ENCODE measurements around the gene MYBPC2. TPM values are rescaled to one million over a fixed set of nuclear protein-coding genes. Genes with fewer than 3 reads are reported as not detected.

Gene MYBPC2
- total RNA-seq, 4 donors from 2014 or later = 0.13 TPM; not detected in 3

DNA sequence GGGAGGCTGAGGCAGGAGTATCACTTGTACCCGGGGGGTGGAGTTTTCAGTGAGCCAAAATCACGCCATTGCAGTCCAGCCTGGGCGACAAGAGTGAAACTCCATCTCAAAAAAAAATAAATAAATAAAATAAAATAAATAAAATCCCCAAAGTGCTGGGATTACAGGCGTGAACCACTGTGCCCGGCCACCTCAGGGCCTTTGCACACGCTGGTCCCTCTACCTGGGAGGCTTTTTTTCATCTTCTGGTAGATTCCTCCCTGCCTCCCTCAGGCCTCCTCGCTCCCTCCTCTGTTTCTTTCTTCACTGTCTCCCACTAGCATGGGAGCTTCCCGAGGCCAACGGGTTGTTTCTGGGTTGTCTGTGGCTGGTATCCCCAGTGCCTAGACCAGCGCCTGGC, 15.1 kb downstream of the MYBPC2 start:
- H3K4me3 ChIP-seq (replicated peaks in 1 of 3) = no peak overlapping the region
- H3K9me3 ChIP-seq = no peaks in the 10 kb centered on the region
- TF ChIP-seq CTCF (IDR thresholded peaks at IDR 0.05) (no peak), POLR2A (IDR thresholded peaks at IDR 0.05) (no peak)
- H3K4me1 ChIP-seq = no peaks in the 10 kb centered on the region
- no peak overlapping the region for H3K27ac ChIP-seq
- no peaks in the 10 kb centered on the region for H3K27me3 ChIP-seq
- intact Hi-C loops (cut with DNase I) = no loop called here
- H3K36me3 ChIP-seq = no peaks in the 10 kb centered on the region
- 94 to 97% methylated on average over 10 of the region's 10 CpGs for WGBS, 2 donors
- DNase-seq = no peak

DNA sequence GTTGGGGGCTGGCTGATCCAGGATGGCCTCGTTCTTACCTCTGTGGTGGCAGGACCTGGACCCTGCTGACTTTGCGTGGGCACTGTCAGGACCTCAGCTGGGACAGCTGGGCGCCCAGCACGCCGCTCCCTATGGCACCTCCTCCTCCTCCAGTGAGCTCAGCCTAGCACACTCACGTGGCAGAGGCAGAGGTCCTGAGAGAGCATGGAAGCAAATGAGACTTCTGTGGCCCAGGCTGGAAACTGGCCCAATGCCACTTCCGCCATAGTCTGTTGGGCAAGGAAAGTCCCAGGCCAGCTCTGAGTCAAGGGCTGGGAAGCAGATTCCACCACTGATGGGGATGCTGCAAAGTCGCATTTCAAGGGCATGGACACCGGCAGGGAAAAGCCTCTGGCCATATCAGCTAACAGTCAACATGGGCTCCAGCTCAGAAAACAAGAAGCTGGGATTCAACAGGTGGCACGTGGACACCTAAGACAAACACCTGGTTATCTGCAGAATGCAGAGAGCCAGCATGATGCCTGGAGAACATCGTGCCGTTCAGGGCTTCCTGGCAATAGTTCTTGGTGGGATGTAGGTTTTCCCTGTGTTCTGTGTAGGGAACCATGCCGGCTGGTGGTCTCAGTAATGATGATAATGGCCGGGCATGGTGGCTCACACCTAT, 16.7 kb downstream of the MYBPC2 start:
- 70 to 84% methylated on average over 13 to 14 of the region's 14 CpGs for WGBS, 2 donors
- TF ChIP-seq POLR2A (IDR thresholded peaks at IDR 0.05) = no peak
- TF ChIP-seq CTCF (IDR thresholded peaks at IDR 0.05) = no peak
- H3K9me3 ChIP-seq = no peaks in the 10 kb centered on the region

DNA sequence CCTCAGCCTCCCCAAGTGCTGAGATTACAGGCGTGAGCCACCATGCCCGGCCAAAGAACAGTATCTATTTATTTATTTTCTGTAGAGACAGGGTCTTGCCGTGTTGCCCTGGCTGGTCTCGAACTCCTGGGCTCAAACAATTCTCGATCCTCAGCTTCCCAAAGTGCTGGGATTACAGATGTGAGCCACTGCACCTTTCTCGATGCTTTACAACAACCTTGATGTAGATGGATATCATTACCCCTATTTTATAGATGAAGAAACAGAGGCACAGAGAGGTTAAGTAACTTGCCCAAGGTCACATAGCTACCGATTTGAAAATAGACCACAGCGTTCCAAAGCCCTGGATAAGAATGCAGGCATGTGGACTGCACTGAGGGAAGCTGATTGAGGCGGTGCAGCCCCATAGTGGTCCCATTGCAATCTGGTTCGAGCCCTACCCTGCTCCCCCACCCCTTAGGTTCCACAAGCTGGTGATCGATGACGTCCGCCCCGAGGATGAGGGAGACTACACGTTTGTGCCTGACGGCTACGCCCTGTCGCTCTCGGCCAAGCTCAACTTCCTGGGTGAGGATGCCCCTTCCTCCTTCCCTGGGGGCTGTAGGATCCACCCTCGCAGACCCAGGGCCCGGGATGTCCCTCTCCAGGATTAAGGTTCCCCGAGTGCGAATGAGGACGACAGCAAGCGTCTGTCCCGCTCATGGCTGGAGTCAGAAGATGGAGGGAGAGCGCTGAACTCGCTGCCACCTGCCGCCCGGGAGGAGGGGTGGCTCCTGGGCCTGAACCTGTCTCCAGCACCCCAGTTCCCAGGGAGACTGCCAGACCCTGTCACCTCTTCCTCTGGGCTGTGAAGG, 17.9 kb downstream of the MYBPC2 start:
- Histone ChIP-seq H3K9me3 (no peaks in the 10 kb centered on the region), H3K27ac (no peak overlapping the region), H3K4me3 (replicated peaks in 1 of 3) (no peak overlapping the region), H3K36me3 (no peaks in the 10 kb centered on the region), H3K4me1 (no peaks in the 10 kb centered on the region), H3K27me3 (no peaks in the 10 kb centered on the region)
- no peak for TF ChIP-seq CTCF (IDR thresholded peaks at IDR 0.05)
- no peak for TF ChIP-seq POLR2A (IDR thresholded peaks at IDR 0.05)
- 54 to 79% methylated on average over 21 to 29 of the region's 30 CpGs for WGBS, 2 donors
- intact Hi-C loops (cut with DNase I) = no loop called here
- no peak for DNase-seq

More for the DNA sequence above, 16.7 kb downstream of the MYBPC2 start:
- intact Hi-C loops (cut with DNase I) = no loop called here
- Histone ChIP-seq H3K36me3 (no peaks in the 10 kb centered on the region), H3K27me3 (no peaks in the 10 kb centered on the region), H3K4me1 (no peaks in the 10 kb centered on the region), H3K27ac (no peak overlapping the region), H3K4me3 (replicated peaks in 1 of 3) (no peak overlapping the region)
- no peak for DNase-seq

DNA sequence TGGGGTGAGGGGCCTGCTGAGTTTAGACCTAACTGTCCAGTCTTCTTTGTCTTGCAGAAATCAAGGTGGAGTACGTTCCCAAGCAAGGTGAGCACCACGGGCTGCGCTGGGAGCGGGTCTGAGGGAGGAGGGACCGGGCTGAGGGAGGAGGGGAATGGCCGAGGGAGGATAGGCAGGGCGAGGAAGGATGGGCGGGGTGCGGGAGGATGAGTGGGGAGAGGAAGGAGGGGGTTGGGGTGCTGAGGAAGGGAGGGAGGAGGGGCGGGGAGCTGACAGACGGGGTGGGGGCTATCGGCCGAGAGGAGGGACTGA, 18.5 kb downstream of the MYBPC2 start:
- Histone ChIP-seq H3K27me3 (no peaks in the 10 kb centered on the region), H3K9me3 (no peaks in the 10 kb centered on the region), H3K4me3 (replicated peaks in 1 of 3) (no peak overlapping the region), H3K36me3 (no peaks in the 10 kb centered on the region), H3K4me1 (no peaks in the 10 kb centered on the region), H3K27ac (no peak overlapping the region)
- no peak for DNase-seq
- no peak for TF ChIP-seq POLR2A (IDR thresholded peaks at IDR 0.05)
- TF ChIP-seq CTCF (IDR thresholded peaks at IDR 0.05) = no peak
- intact Hi-C loops (cut with DNase I) = no loop called here
- WGBS, 2 donors = 43 to 47% methylated on average over 12 to 13 of the region's 13 CpGs

DNA sequence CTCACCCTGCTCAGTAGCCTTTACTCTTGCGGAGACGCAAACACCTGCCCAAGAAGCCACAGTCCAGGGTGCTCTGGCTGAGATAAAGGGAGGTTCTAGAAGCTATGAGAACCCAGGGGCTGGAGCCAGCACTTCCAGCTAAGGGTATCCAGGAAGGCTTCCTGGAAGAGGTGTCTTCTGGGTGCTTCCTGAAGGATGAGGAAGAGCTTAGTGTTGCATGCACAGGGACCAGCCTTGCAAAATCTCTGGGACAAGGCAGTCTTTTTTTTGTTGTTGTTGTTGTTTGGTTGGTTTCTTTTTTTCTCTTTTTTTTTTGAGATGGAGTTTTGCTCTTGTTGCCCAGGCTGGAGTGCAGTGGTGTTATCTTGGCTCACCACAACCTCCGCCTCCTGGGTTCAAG, 20.6 kb downstream of the MYBPC2 start:
- Histone ChIP-seq H3K4me1 (no peaks in the 10 kb centered on the region), H3K4me3 (replicated peaks in 1 of 3) (no peak overlapping the region), H3K36me3 (no peaks in the 10 kb centered on the region), H3K9me3 (no peaks in the 10 kb centered on the region), H3K27ac (no peak overlapping the region), H3K27me3 (no peaks in the 10 kb centered on the region)
- intact Hi-C loops (cut with DNase I) = no loop called here
- WGBS, 2 donors = 95 to 96% methylated on average over 3 of the region's 3 CpGs
- TF ChIP-seq POLR2A (IDR thresholded peaks at IDR 0.05) (no peak), CTCF (IDR thresholded peaks at IDR 0.05) (no peak)
- DNase-seq = no peak

Data from thyroid gland (tissue), 4 donors.